Upper lobe of left lung (tissue), 4 donors: ENCODE measurements around the gene SEPTIN8.

Source experiments
- CTCF ChIP-seq, 6 experiments: fragments of 450-650 bp in 4 of 6; fragments of 200-600 bp in 2 of 6; sonication (generic) in 2 of 6; IDR thresholded peaks; one replicate each; pipeline ENCODE4 v1.5.1; 2016 to 2019; ENCODE audit warnings: antibody characterized with exemption in 6 of 6
- POLR2A ChIP-seq, 4 donors: fragments of 450-650 bp; IDR thresholded peaks; one replicate each; pipeline ENCODE4 v1.5.1; 2016 to 2017; ENCODE audit warnings: antibody characterized with exemption in 4 of 4, mild to moderate bottlenecking in 2 of 4
- POLR2AphosphoS5 ChIP-seq, 2 donors: sonication (generic); formaldehyde crosslinking; IDR thresholded peaks; one replicate each; pipeline ENCODE4 v1.5.1; 2017; ENCODE audit warnings: antibody characterized with exemption in 2 of 2

GRCh38 chr5:132765311-132766019 lies 11.6 kb downstream of the SEPTIN8 start:
- TF ChIP-seq CTCF (IDR thresholded peaks at IDR 0.05) = no peak
- TF ChIP-seq POLR2A (IDR thresholded peaks at IDR 0.05) = no peak
- TF ChIP-seq POLR2AphosphoS5 (IDR thresholded peaks at IDR 0.05) = no peak
